Muscle of arm (tissue), 12 donors: Measurements from ENCODE around the gene JUN. TPM values are rescaled to one million over a fixed set of nuclear protein-coding genes. Genes with fewer than 3 reads are reported as not detected.

Source experiments
- DNase-seq: peaks from one replicate; pipeline ENCODE4 v3.0.0-alpha.2; 2013
- polyA plus RNA-seq, 12 donors: library from polyadenylated mRNA; unstranded; fragments of 120-200 nt; gene quantifications; one replicate each; pipeline ENCODE4 v1.2.1, GENCODE V29; 2013; ENCODE audit not compliant: insufficient read length in 12 of 12

The JUN gene
- polyA plus RNA-seq, 12 donors, result 67.0 to 384 (median 164) TPM; not detected in 1

DNA sequence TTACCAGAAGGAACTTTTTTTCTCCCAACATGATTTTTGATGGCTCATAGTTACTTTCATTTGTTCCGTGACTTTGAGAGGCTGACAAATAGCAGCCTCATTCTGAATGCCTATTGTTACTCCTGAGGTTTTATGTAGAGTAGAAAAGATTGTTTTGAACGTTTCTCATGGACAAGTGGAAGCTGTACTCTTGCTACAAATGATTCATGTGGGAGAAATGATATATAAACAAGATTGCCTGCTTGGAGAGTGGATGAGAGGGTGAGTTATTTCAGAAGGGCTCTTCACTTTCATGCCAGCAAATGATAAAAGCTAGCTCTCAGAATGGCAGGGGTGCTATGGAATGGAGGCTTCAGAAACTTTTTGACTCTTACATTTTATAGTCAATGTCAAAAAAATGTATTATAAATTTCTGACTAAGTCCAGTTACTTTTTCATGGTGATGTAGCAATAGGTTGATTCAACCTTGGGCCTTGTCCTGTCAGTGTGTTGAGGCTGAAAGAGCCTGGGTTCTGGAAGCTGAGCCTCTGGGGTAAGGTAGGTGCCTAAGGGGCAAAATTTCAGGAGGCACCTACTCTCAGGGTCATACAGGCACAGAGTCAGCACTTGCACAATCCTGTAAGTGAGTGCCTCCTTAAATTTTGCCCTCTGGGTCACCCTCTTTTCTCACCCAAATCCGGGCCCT, 19.4 kb downstream of the JUN start:
- no peak for DNase-seq

DNA sequence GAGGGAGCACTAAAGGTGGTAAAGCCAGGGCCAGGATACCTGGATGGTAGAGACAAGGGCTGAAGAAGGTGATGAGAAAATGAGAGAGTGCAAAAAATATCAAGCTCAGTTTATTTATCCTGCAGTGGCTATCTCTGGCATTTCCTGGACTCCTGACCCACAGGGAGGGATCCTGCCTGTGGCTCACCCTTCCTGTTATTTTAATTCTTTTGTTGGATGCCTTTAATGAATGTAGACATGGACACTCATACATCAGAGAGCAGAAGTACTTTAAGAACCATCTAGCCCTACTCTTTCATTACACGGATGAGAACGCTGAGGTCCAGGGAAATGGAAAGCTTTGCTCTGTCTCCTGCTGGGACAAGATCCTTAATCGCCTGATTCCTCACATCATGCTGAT, 20.6 kb downstream of the JUN start:
- DNase-seq, result no peak

DNA sequence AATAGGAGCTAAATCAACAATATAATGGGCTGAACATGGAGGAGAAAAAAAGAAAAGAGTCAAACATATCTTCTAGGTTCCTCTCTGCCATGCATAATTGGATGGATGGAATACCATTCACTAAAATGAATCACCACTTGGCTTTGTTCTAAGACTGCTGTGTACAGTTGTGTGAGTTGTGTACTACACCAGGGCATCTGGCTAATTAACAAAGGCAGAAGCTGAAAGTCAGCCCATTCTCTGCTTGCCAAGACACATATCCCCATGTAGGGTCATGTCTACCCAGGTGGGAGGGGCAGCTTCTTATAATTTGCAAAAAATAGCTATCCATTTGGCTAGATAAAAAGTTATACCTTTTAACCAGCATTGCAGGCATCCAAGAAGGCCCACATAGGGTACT, 21.0 kb downstream of the JUN start:
- no peak for DNase-seq

DNA sequence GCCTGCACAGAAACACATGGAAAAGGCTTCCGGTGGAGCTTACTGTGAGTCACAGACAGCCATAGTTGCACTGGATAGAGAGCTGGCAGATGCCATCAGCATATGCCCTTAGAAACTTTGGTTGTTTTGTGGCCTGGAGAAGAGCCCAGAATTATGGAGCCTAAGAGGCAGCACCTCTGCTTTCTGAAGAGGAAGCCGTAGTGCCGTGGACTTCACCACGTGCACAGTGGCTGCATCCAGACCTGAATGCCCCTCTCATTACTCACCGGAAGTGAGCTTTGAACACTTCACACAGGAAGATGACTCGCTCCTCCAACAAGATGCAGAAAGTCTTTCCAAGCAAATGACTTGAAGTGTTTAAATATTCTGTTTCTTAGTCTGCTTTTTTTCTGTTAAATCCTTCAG, 28.4 kb downstream of the JUN start:
- no peak for DNase-seq

DNA sequence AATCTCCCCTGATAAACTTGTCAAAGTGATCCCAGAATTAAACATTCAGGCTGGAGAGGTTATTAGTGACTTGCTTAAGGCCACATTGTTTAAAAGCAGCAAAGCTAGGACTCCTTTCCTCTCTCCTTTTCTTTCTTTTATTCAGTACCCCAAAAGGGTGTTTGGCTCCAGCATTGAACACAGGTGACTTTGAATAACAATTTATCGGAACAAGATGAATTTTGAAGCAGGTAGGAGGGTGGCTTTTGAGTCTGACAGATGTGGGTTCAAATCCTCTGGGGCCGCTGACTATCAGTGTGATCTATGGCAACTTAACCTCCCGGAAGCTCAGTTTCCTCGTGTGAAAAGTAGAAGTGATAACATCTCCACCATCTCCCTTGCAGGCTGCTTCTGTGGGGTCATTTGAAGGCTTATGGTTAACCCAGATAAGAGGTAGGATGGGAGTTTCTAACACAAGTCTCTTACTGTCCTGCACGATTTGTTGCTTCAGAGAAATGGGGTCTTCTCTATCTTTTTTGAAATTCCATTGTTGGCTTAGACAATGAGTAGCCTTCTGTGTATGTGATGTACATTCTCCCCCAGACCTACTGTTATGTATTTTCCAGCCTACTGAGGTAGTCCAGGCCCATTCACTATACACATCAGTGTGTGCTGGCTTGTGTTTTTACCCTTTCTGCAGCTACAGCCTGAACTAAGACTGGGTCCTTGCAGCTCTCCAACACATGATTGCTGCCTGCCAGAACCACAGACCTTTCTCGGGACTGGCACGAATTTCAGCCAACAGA, 29.0 kb downstream of the JUN start:
- no peak for DNase-seq

DNA sequence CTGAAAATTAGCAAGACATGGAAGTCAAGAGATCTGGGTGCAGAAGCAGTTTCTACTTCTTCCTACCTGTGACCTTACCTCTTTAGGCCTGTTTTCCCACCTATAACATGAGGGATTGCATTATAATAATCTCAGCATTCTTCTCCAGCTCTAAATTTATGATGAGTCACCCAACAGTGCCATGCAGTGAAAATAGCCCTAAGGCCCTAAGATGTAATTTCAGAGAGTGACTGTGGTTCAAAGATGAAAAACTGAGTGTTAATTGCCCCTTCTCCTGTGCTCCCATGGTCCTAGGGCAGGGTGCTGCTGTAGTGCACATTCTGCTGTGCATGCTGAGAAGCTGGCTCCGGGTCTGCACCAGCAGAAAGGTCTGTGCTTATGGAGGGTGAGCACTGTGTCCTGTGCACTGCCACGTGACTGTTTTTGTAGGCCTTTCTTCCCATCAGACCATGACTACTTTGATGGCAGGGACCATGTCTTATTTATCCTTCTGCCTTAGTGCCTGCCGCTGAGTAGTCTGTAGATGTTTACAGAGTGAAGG, 29.7 kb downstream of the JUN start:
- DNase-seq, result no peak

DNA sequence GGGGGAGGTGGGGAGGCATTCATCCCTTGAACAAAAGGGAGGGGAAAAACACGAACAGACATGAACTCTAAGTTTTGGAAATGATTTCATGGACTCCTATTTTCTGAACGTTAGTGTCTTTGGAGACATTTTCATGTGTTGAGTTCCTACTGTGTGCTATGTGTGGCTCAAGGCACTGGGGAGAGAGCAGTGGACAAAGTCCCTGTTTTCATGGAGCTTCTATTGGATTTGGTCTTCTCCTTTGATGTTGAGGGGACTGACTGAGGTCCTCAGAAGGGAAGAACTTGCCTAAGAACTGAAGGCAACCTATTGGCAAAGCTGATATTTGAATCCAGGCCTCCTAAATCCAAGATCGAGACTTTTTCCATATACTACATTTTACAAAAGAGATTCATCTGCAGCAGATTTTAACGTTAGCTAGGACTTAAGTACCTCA, 30.4 kb downstream of the JUN start:
- DNase-seq, result no peak

DNA sequence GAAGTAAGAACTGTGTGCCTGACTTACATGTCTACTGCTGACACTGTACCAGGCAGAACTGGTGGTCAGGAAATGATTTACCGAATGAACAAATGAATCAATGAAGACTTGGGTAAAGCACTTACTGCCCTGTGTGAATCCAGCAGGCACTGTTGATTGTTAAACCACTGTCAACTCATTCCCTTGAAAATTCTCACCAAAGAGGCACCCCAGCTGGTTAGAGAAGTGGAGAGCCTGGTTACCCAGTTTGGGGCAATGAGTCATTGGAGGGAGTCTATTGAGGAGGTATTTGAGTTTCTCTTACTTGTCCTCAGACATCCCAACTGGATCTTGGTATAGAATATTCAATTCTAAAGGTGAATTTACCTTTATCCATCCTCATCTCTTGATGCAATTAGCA, 34.2 kb downstream of the JUN start:
- no peak for DNase-seq

DNA sequence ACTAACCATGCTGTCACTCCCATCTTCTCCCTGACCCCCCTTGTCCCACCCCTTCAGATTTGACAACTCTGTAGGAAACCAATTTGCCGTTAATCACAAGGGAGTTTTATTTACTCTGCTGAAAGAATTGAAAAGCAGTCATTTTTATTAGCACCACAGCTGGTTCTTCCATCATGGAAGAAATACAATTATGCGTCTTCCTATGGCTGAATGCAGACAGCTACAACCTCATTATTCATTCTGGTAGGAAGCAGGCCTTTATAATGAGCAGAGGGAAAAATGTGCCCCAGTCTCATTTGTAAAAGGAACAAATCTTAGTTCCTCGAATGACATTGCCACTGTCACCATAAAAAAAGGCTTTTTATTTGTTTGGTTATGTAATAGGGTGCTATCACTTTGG, 35.2 kb downstream of the JUN start:
- no peak for DNase-seq

DNA sequence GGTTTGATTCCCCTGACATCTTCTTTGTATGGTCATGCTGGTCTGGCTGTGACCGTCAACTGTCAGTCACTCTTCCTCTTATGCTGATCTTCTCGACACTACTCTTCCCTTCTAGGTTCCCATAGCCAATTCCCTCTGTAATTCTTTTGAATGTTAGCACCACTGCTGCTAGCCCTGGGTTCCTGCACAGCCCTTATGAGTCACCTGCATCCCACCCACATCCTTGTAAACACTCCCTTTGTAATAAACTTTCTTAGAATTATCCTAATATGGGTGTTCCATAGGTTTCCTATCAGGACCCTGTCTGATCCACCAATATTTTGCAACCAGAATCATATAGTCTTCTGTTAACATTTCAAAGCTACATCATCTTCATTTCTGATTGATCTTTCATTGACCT, 37.1 kb downstream of the JUN start:
- no peak for DNase-seq

DNA sequence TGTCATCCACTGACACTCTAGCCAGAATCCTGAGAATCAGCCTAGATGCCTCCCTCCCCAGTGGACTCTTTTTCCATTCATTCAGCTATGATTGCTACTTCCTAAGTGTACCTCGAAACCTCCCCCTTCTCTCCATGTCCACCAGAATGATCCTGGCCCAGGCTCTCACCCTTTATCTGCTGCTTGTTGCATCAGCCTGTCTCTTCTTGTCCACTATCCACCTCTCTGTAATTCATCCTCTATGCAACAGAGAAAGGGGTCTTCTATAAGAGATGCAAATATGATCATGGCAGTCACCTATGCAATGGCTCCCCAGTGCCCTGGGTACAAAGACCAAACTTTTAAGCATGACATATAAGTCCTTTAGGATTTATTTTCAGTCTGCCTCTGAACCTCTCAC, 37.7 kb downstream of the JUN start:
- DNase-seq, result no peak

DNA sequence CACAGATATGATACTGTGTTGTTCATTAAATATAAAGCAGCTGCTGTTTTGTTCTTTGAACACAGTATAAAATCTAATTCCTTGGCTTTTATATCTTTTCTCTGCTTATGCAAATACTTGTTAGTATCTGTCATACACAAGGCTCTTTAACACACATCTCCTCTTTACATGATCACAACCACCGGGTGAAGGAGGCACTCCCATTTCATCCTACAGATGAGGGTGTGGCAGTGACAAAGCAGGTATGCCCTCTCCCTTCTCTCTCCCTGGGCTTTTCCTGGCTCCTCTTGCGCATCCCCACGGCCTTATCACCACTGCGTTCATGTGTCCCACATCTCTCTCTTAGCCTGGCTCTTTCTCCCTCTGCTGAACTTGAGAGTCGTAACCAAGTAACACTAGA, 38.2 kb downstream of the JUN start:
- DNase-seq, result no peak

DNA sequence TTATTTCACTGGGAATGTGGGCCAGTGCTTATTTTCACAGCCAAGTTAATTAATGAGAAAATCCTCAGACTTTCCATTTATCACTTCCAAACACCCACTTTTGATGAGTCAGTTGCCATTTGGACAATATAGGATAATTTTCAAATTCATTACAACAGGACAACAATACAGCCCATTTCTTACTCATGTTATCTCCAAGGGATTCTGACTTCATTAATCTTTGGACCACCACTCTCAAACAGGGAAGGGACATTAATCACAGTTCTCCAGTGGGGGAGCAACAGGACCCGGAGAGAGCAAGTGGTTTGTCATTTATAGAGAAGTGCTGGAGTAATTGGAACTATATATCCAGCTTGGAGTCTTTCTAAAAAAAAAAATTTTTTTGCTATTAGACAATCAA, 38.7 kb downstream of the JUN start:
- no peak for DNase-seq

DNA sequence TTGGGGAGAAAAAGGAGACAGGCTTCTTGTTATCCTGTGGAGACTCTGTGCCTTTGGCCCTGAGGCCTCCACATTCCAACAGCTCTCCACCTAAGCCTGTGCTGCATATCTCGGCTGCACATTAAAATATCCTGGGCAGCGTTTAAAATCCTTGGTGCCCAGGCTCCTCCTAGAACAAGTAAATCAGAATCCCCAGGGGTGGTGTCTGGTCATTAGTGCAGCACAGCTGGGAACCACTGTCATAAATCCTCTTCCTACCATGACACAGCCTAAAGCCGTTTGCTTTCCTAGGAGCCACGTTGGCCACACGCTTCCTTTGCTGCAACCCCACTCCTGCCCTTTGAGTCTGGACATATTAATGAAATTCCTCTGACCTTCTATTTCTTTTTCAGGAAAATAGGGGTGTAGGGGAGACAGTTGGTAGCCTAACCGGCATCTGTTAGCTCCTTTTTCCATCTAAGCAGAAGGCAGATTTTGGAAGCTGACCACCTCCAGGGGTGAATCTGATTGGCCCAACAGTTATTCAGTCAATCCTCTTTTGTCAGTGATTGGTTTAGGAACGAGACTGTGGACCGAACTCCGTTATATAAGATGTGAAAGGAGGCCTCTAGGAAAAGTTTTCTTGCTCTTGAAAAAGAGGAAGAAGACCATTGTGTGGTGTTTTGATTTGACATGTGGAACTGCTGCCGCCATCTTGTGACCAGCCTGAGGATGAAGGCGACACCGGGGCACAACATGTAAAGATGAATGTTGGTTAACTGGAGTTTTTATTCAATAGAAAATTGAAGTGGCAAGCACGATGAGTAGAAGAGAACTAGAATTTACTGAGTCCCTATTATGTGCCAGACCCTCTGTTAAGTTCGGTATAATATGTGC, 41.9 kb downstream of the JUN start:
- no peak for DNase-seq

DNA sequence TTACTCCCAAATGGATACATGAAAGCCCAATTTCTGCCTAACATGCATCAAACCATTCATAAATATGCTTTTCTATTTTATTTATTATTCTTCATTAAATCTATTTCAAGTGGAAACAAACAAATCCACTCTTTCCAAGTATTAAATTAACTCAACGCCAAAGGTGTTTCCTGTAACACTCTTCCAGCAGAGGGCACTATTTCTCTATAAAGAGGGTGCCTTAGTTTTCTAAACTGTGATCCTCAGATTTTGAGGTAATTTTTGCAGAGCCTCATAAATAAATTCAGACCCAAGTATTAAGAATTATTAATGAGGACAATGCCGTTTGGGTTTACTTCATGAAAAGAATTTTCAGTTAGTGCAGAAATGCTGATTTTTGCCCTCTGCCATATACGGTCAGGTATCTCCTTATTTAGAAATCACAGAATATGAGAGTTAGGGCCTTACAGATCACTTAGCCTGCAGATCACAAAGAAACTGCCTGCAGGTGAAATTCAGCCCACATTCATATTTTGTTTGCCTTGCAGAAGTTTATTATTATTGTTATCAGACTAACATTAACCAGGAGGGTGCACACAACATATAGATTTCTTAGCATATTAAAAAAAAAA, 43.9 kb downstream of the JUN start:
- DNase-seq, result peak; percentile 68

DNA sequence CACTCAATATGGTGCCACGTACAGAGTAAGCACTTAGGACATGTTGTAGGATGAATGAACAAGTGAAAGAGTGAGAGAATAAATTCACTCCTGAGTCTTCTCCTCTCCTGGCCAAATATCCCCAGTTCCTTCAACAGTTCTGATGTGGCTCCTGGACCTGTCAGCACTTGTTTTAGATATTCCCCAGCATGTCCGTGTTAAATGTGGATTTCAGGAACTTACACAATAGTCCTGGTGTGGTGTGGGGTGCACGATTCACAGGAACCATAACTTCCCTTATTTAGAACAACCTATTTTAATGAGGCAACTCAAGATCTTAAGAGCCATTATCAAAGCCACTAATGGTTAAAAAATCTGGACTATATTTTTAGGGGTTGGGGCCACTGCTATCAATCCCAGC, 45.0 kb downstream of the JUN start:
- no peak for DNase-seq

DNA sequence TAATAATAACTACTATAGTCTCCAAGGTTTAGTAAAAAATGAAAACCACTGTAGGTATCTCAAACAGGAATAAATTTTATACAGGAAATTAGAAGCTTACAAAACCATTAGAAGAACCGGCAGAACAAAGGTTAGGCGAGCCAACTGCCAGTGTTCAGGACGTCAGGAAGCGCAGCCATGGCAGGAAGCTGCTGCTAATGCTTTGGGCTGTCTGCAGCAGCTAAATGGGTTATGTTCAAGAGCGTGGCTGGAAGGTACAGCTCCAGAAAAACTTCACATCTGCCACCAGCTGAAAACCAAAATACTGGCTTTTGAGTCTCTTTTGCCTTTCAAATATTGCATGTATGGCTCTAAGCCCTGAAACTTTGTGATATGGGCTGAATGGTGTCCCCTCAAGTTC, 48.3 kb downstream of the JUN start:
- DNase-seq, result no peak

DNA sequence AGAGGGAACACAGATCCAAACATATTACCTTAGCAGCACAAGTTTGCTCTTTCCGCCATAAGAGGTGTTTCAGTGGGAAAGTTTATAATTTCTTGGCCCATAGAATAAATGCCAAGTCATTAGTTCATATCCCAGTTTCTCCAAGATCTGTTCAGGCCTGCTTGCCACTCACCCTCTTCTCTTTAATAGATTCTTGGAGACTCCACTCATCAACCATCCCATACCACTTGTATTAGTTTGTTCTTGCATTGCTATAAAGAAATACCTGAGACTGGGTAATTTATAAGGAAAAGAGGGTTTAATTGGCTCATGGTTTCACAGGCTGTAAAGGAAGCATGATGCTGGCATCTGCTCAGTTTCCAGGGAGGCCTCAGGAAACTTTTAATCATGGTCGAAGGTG, 49.2 kb downstream of the JUN start:
- DNase-seq, result no peak

DNA sequence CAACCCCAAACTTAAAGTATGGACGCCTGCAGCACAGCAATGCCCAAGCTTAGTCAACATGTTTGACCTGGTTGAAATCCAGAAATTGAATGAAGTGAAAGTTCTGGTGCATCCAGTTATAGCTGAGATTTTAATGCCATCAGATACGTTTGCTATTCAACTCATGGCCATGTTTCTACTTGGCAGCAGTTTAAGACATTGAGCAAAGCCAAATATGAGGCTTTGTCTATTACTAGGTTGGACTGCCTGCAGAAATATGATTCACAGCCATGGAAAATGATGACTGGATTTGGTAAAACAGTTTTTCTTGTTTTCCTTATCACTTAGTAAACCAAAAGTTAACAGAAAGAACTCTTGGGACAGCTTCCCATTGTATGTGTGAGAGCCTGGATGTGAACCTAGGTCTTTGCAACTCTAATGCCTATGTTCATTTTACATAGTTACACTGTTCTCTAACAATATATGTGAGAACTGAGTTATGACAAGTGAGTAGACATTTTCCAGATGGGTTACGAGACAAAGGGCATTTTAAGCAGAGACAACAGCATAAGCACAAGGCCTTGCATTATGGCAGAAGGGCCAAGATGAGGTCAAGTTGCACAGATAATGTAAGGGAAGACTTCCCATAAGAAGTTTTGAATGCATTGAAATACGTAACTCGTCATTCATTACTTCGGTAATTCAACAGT, 51.6 kb downstream of the JUN start:
- no peak for DNase-seq
